HCT116 (cell line): Measurements from ENCODE around the gene ANKRD10. TPM values are rescaled to one million over a fixed set of nuclear protein-coding genes. Genes with fewer than 3 reads are reported as not detected.

Source experiments
- ATAC-seq: fragments of 200-7000 bp; cut with Tn5 transposase; 2 replicates; pipeline ENCODE4 v1.9.1; 2020; ENCODE audit warnings: mild to moderate bottlenecking, moderate library complexity
- BruUV-seq: library from RNA; stranded (reverse); fragments of 400-500 nt; replicated peaks from 2 replicates; lab custom pipeline; 2021; lab: Mats Ljungman, UMichigan
- CTCF ChIA-PET: fragments of 300-600 bp; sonication (Branson Sonifier 250); formaldehyde crosslinking; loops from one replicate; lab custom pipeline; 2021; ENCODE audit warnings: antibody characterized with exemption; lab: Charles Lee
- POLR2A ChIA-PET: fragments of 300-600, 350-600 bp; sonication (Branson Sonifier 250); formaldehyde crosslinking; loops from one replicate; lab custom pipeline; 2021; ENCODE audit warnings: antibody characterized with exemption; lab: Charles Lee
- RAD21 ChIA-PET, 2 experiments: fragments of 300-600 bp; sonication (Branson Sonifier 250); formaldehyde crosslinking; loops; one replicate each; lab custom pipeline; 2023; ENCODE audit warnings: low total read pairs in 2 of 2; ENCODE audit not compliant: uncharacterized antibody in 2 of 2, unreplicated experiment in 2 of 2, low non-redundant PET in 1 of 2; lab: Charles Lee
- DNase-seq: peaks from one replicate; pipeline ENCODE4 v3.0.0-alpha.2; 2010; ENCODE audit warnings: low read depth, low spot score
- H2AFZ ChIP-seq: fragments of 200-600 bp; shearing (Covaris generic), sonication (generic); 2 replicates; pipeline ENCODE4 v1.6.1; 2017; ENCODE audit warnings: low read depth, mixed run types, mixed read lengths, antibody characterized with exemption, low read length; ENCODE audit not compliant: poor library complexity, severe bottlenecking
- H3K27ac ChIP-seq: 2 replicates; pipeline ENCODE4 v1.5.1; 2012; ENCODE audit warnings: low read depth, low read length
- H3K27me3 ChIP-seq: fragments of 200-600 bp; sonication (generic); 2 replicates; pipeline ENCODE4 v1.6.1; 2016; ENCODE audit warnings: mixed run types, low read length, mixed read lengths; ENCODE audit not compliant: insufficient read depth
- H3K36me3 ChIP-seq, 2 experiments: fragments of 200-500 bp in 1 of 2; fragments of 200-600 bp in 1 of 2; sonication (Bioruptor generic) in 1 of 2; sonication (generic) in 1 of 2; 2 replicates each; pipeline versions ENCODE4 v1.5.1 to v1.6.1; 2014 to 2016; ENCODE audit warnings: low read length in 2 of 2, inconsistent platforms in 1 of 2, mixed read lengths in 1 of 2, mixed run types in 1 of 2; ENCODE audit not compliant: insufficient read depth in 2 of 2, control insufficient read depth in 1 of 2
- H3K4me1 ChIP-seq, 2 experiments: fragments of 200-600 bp in 1 of 2; sonication (generic) in 1 of 2; 2 replicates each; pipeline versions ENCODE4 v1.5.1 to v1.6.1; 2012 to 2017; ENCODE audit warnings: low read length in 2 of 2, inconsistent platforms in 1 of 2, mild to moderate bottlenecking in 1 of 2, mixed read lengths in 1 of 2, mixed run types in 1 of 2, moderate library complexity in 1 of 2; ENCODE audit not compliant: insufficient read depth in 2 of 2, control insufficient read depth in 1 of 2
- H3K4me2 ChIP-seq: fragments of 200-600 bp; sonication (generic); 2 replicates; pipeline ENCODE4 v1.6.1; 2017; ENCODE audit warnings: mixed run types, low read length, mixed read lengths
- H3K4me3 ChIP-seq, 2 experiments: fragments of 200-600 bp in 1 of 2; sonication (generic) in 1 of 2; replicated peaks in 1 of 2; 2 replicates each; pipeline ENCODE4 v1.5.1; 2011 to 2016; ENCODE audit warnings: low read length in 2 of 2, control low read depth in 1 of 2, low read depth in 1 of 2, mild to moderate bottlenecking in 1 of 2, mixed read lengths in 1 of 2, mixed run types in 1 of 2
- H3K79me2 ChIP-seq: fragments of 200-600 bp; sonication (generic); 2 replicates; pipeline ENCODE4 v1.6.1; 2017; ENCODE audit warnings: mild to moderate bottlenecking, mixed run types, low read length, moderate library complexity, mixed read lengths; ENCODE audit not compliant: insufficient read depth
- H3K9ac ChIP-seq: fragments of 200-600 bp; sonication (generic); 2 replicates; pipeline ENCODE4 v1.6.1; 2016; ENCODE audit warnings: low read length, mixed read lengths
- H3K9me2 ChIP-seq: fragments of 200-600 bp; sonication (generic), shearing (Covaris generic); 2 replicates; pipeline ENCODE4 v1.6.1; 2017; ENCODE audit warnings: mixed run types, mild to moderate bottlenecking, moderate library complexity; ENCODE audit not compliant: insufficient read depth
- H3K9me3 ChIP-seq, 2 experiments: fragments of 200-500 bp in 1 of 2; fragments of 200-600 bp in 1 of 2; sonication (Bioruptor generic) in 1 of 2; sonication (generic) in 1 of 2; 2 replicates each; pipeline ENCODE4 v1.6.1; 2014 to 2017; ENCODE audit warnings: low read length in 2 of 2, mixed read lengths in 2 of 2, inconsistent platforms in 1 of 2, low read depth in 1 of 2, mild to moderate bottlenecking in 1 of 2, mixed run types in 1 of 2, moderate library complexity in 1 of 2; ENCODE audit not compliant: control insufficient read depth in 1 of 2, insufficient read depth in 1 of 2
- H4K20me1 ChIP-seq: fragments of 200-600 bp; sonication (generic), shearing (Covaris generic); 2 replicates; pipeline ENCODE4 v1.6.1; 2017; ENCODE audit warnings: mixed run types, mild to moderate bottlenecking, moderate library complexity; ENCODE audit not compliant: insufficient read depth
- CEBPB ChIP-seq: IDR thresholded peaks from 2 replicates; pipeline ENCODE4 v1.6.1; 2012; ENCODE audit warnings: low read depth
- CTCF ChIP-seq, 3 experiments: fragments of 200-600 bp in 1 of 3; sonication (generic) in 1 of 3; IDR thresholded peaks in 2 of 3; conservative IDR thresholded peaks in 1 of 3; 2 replicates each; pipeline ENCODE4 v1.5.1; 2012 to 2017; ENCODE audit warnings: low read depth in 2 of 3, low read length in 2 of 3, antibody characterized with exemption in 1 of 3, borderline replicate concordance in 1 of 3, control low read depth in 1 of 3, mild to moderate bottlenecking in 1 of 3, mixed read lengths in 1 of 3, mixed run types in 1 of 3, moderate library complexity in 1 of 3; ENCODE audit not compliant: insufficient read depth in 1 of 3
- SP1 ChIP-seq: IDR thresholded peaks from 2 replicates; pipeline ENCODE4 v1.6.1; 2012; ENCODE audit warnings: low read depth
- YY1 ChIP-seq: IDR thresholded peaks from 2 replicates; pipeline ENCODE4 v1.6.1; 2011; ENCODE audit warnings: low read length, low read depth, moderate library complexity, mild to moderate bottlenecking; ENCODE audit not compliant: insufficient replicate concordance; ENCODE audit errors: extremely low read depth
- intact Hi-C: fragments of 100-400 bp; cut with micrococcal nuclease; formaldehyde crosslinking; loops from 2 replicates; pipeline ENCODE4 v1.10.0; 2022
- total RNA-seq: library from RNA; stranded (reverse); gene quantifications from one replicate; pipeline ENCODE4 v1.2.1, GENCODE V29; 2021; ENCODE audit not compliant: unreplicated experiment
- TF ChIP-seq, protein P1 (sequence below): IDR thresholded peaks from 2 replicates; pipeline ENCODE4 v1.6.1; 2011; ENCODE audit warnings: mild to moderate bottlenecking, low read length, moderate library complexity; ENCODE audit not compliant: insufficient replicate concordance; ENCODE audit errors: extremely low read depth
- TF ChIP-seq, protein P2 (sequence below): IDR thresholded peaks from 2 replicates; pipeline ENCODE4 v1.6.1; 2012

ANKRD10 gene
- total RNA-seq, 1 experiment from 2014 or later: 173 TPM

DNA sequence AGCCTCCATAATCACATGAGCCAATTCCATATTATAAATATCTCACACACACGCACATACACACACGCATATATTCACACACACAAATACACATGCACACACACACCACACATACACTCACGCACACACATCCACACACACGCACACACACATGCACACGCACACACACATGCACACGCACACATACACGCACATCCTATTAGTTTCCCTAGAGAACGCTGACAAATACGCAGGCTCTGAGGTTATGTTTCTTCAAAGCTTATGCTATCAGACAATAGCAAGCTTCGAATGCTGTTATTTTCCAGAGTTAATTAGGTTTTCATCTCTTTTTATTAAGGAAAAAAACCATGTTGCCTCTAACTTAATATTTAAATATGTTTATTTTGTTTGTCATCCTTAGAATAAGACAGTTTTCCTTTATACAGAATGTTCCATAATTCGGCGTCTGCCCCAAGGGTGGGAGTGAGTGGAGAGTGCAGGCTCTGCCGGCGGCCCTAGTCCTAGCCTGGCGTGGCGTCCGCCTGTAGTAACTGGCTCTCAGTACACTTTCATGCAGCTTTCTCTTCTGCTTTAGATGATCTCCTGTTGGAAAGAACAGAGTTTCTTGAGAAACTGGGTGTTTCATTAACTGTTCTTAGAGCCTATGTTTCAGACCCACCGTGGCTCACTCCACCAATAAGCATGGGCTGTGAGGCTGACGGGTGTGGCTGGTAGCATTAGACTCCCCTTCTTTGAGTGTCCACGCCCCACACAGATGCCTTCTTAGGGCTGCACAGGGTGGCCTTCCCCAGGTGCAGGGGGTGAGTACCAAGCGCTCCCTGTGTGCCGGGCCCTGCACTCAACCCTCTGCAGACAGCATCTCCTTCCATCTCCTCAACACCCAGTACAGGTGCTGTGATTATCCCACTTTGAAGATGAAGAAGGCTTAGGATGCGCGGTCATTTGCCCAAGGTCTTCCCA lies 30.4 kb upstream of the ANKRD10 start (continued):
- TF ChIP-seq, protein P1, sequence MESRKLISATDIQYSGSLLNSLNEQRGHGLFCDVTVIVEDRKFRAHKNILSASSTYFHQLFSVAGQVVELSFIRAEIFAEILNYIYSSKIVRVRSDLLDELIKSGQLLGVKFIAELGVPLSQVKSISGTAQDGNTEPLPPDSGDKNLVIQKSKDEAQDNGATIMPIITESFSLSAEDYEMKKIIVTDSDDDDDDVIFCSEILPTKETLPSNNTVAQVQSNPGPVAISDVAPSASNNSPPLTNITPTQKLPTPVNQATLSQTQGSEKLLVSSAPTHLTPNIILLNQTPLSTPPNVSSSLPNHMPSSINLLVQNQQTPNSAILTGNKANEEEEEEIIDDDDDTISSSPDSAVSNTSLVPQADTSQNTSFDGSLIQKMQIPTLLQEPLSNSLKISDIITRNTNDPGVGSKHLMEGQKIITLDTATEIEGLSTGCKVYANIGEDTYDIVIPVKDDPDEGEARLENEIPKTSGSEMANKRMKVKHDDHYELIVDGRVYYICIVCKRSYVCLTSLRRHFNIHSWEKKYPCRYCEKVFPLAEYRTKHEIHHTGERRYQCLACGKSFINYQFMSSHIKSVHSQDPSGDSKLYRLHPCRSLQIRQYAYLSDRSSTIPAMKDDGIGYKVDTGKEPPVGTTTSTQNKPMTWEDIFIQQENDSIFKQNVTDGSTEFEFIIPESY: no peak
- TF ChIP-seq CEBPB: no peak
- TF ChIP-seq, protein P2, sequence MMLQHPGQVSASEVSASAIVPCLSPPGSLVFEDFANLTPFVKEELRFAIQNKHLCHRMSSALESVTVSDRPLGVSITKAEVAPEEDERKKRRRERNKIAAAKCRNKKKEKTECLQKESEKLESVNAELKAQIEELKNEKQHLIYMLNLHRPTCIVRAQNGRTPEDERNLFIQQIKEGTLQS: no peak

DNA sequence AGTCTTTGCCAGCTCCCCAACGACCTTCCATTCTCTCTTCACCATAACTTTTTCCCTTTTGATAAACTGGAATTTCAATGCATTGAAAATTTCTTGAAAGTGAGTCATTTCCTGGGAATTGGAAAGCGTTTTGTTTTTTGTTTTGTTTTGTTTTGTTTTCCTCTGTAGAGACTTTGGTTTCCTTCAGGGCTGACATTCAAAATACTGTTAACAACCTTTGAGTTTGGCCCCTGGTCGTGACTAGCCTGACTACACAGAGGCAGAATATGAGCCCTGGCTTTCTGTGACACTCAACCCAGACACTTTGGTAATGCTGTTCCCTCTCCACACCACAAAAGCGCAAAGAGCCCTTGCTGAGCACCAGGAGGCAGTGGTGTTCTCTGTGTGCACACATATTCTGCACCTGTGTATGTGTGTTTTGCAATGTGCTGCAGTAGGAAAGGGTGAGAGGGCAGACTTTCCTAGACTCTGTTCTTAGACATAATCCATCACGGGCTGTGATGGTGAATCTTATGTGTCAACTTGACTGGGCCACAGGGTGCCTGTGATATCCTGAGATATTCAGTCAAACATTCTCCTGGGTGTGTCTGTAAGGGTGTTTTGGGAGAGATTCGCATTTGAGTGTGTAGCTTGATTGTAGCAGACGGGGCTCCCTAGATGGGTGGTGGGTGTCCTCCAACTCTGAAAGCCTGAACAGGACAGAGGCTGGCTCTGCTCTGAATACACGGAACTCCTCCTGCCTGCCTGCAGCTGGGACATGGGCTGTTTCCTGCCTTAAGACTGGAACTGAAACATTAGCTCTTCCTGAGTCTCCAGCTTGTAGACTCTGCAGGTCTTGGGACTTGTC lies 29.5 kb upstream of the ANKRD10 start:
- H3K4me1 ChIP-seq: peaks cover 10 to 64% of the 10 kb centered on the region in 2 experiments
- BruUV-seq: no TSS peak
- TF ChIP-seq SP1 (no peak), YY1 (peak; percentile 30), CTCF (IDR thresholded peaks at IDR 0.05 in 2 of 3, conservative IDR thresholded peaks at IDR 0.05 in 1 of 3; ENCODE audit: borderline replicate concordance in 1 of 3, insufficient read depth in 1 of 3, low read depth in 2 of 3, low read length in 2 of 3) (peak in 2 of 3 experiments; percentile 93 to 94; a peak in 4 of 6 replicates)
- TF ChIP-seq, all 23 proteins: peak for 2
- POLR2A ChIA-PET: interaction anchor here (0.9 kb wide), 1 partner anchor 35 kb away, joined by 3 read pairs; no protein-coding TSS in a partner anchor
- Histone ChIP-seq H3K79me2 (no peaks in the 10 kb centered on the region), H3K4me3 (no peak overlapping the region), H3K9ac (peak overlapping the region; percentile 24), H2AFZ (peak overlapping the region; percentile 83), H4K20me1 (no peaks in the 10 kb centered on the region), H3K27ac (peak overlapping the region; percentile 38), H3K4me2 (peak overlapping the region; percentile 56), H3K9me3 (no peaks in the 10 kb centered on the region), H3K9me2 (no peaks in the 10 kb centered on the region), H3K36me3 (0 out of 4 replicates have a peak, but pooled peaks cover 0 to 4% of the 10 kb centered on the region in 2 experiments), H3K27me3 (no peaks in the 10 kb centered on the region)
- CTCF ChIA-PET: interaction anchor here (1.0 to 1.7 kb wide), 4 partner anchors 16 to 123 kb away, joined by 3 to 6 read pairs (median 4); no protein-coding TSS in a partner anchor
- intact Hi-C loops: loop anchor here (1.0 to 10.0 kb wide), 4 partner anchors 106 to 520 kb away; no protein-coding TSS in a partner anchor
- peak; percentile 97 for ATAC-seq
- peak; percentile 77 for DNase-seq
- RAD21 ChIA-PET: interaction anchor here (0.7 to 1.9 kb wide), 3 partner anchors 10 to 105 kb away, joined by 3 to 4 read pairs (median 3); no protein-coding TSS in a partner anchor
